ENCODE data around the gene TRMT10C.

DNA sequence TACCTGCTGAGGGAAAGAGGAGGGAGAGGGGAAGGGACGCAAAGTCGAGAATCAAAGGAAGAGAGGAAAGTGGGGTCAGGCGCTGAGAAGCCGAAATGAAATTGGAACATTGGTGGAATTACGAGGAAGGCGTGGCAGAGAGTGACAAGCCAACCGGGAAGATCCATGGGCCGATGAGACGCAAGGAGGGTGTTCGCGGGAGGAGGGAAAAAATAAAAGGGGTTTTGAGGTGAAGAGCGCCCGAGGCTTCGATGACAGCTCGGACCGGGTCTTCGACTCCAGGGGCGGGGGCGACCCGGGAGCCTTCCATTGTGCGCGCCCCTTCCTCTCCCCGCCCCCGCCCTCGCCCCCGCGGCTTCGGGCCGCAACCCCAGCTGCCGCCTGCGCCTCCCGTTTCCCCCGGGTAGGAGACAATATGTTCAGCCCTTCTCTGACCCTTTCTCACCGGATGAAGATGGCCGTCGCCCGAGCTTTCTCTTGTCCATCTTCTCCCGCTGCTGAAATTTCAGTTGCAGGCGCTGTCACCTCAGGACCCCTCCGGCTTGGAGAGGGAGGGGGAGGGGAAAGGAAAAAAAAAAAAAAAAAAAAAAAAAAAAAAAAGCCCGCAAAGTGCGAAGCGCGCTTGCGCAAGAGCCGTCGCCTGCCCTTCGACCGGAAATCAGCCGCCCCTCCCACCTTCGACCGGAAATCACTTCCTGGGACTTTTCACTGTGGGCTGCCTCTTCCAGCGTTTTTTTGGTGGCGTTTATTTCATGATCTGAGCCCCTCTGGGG lies 48.8 kb upstream of the TRMT10C start, which contains the start of gene SENP7:
- TF ChIP-seq, protein P1, sequence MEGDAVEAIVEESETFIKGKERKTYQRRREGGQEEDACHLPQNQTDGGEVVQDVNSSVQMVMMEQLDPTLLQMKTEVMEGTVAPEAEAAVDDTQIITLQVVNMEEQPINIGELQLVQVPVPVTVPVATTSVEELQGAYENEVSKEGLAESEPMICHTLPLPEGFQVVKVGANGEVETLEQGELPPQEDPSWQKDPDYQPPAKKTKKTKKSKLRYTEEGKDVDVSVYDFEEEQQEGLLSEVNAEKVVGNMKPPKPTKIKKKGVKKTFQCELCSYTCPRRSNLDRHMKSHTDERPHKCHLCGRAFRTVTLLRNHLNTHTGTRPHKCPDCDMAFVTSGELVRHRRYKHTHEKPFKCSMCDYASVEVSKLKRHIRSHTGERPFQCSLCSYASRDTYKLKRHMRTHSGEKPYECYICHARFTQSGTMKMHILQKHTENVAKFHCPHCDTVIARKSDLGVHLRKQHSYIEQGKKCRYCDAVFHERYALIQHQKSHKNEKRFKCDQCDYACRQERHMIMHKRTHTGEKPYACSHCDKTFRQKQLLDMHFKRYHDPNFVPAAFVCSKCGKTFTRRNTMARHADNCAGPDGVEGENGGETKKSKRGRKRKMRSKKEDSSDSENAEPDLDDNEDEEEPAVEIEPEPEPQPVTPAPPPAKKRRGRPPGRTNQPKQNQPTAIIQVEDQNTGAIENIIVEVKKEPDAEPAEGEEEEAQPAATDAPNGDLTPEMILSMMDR (IDR thresholded peaks at IDR 0.05; ENCODE audit: low read length): no peak
- no peak for TF ChIP-seq EZH2 (IDR thresholded peaks at IDR 0.05; ENCODE audit: borderline replicate concordance, low read length)
